IgD-negative memory B cell (primary cell): ENCODE results near the gene NUDC. TPM values are rescaled to one million over a fixed set of nuclear protein-coding genes. Genes with fewer than 3 reads are reported as not detected.
A peak's percentile ranks its signal among the peaks of the same experiment; 100 is the strongest.

Source experiments
- H3K27ac Mint-ChIP-seq, 3 donors: one replicate each; pipeline ENCODE4 v1.8.0; 2020 to 2022; ENCODE audit warnings: mild to moderate bottlenecking in 3 of 3, mixed read lengths in 3 of 3, moderate library complexity in 1 of 3
- H3K27me3 Mint-ChIP-seq: one replicate; pipeline ENCODE4 v1.8.0; 2021; ENCODE audit warnings: mixed read lengths
- H3K36me3 Mint-ChIP-seq: one replicate; pipeline ENCODE4 v1.8.0; 2020; ENCODE audit warnings: mild to moderate bottlenecking, mixed read lengths
- H3K4me1 Mint-ChIP-seq, 3 donors: one replicate each; pipeline ENCODE4 v1.8.0; 2020 to 2022; ENCODE audit warnings: mixed read lengths in 3 of 3, mild to moderate bottlenecking in 1 of 3
- H3K4me3 Mint-ChIP-seq, 4 donors: one replicate each; pipeline ENCODE4 v1.8.0; 2020 to 2022; ENCODE audit warnings: mild to moderate bottlenecking in 4 of 4, mixed read lengths in 4 of 4, moderate library complexity in 3 of 4
- H3K9me3 Mint-ChIP-seq, 3 donors: one replicate each; pipeline ENCODE4 v1.8.0; 2020 to 2021; ENCODE audit warnings: mixed read lengths in 3 of 3, mild to moderate bottlenecking in 1 of 3
- polyA plus RNA-seq: library from polyadenylated mRNA; unstranded; fragments of 300-500 nt; fragmentation: Illumina TruSeq; gene quantifications from one replicate; pipeline ENCODE4 v1.2.3, GENCODE V29; 2021

Gene NUDC
- polyA plus RNA-seq, 1 donor from 2014 or later = 121 TPM

DNA sequence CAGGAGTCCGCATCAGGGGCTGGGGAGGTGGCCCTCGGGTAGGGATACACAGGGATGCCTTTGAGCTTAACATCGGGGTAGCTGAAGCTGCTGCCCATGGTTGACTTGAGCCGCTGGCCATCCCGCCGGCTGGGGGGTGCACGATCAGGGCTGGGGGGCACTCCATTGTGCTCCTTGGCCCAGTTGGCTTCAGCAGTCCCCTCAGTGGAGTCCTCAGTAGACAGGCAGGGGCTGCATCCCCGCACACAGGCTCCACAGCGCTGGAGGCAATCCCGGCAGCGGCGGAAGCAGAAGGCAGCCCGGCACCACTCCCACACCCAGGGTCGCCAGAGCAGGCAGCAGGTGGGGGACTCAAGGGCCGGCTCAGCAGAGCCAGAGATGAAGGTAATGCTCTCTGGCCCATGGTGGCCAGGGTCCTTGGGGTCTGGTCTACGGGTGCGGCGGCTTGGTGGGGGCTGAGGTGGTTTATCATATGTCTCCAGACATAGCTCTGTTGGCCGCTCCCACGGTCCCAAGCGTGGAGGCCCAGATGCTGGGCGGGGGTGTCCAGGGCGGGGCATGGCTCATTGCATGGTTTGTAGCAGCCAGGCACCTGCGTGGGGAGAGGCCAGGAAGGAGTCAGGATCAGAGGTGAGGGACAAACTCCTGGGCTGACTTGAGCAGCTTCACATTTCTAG lies 30.4 kb downstream of the NUDC start:
- peaks cover 0 to 6% (median 2%) of the 10 kb centered on the region in 3 donors for H3K9me3 Mint-ChIP-seq
- no peak overlapping the region for H3K27ac Mint-ChIP-seq

DNA sequence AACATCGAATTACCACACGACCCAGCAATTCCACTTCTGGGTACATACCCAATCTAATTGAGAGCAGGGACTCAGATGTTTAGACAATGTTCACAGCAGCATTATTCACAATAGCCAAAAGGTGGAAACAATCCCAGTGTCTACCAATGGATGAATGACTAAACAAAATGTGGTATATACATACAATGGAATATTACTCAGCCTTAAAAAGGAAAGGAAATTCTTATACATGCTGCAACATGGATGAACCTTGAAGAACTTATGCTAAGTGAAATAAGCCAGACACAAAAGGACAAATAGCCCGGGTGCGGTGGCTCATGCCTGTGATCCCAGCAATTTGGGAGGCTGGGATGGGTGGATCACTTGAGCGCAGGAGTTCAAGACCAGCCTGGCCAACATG lies 31.8 kb downstream of the NUDC start:
- Mint-ChIP-seq H3K27me3 (no peaks in the 10 kb centered on the region), H3K4me3 (no peak overlapping the region), H3K9me3 (peaks cover 0 to 6% (median 2%) of the 10 kb centered on the region in 3 donors), H3K4me1 (peaks cover 0 to 2% (median 0%) of the 10 kb centered on the region in 3 donors), H3K36me3 (peaks cover 8% of the 10 kb centered on the region), H3K27ac (no peak overlapping the region)

More for the DNA sequence above, 30.4 kb downstream of the NUDC start:
- Mint-ChIP-seq H3K4me3 (no peak overlapping the region), H3K4me1 (peaks cover 0 to 2% (median 0%) of the 10 kb centered on the region in 3 donors), H3K36me3 (peaks cover 8% of the 10 kb centered on the region), H3K27me3 (no peaks in the 10 kb centered on the region)

DNA sequence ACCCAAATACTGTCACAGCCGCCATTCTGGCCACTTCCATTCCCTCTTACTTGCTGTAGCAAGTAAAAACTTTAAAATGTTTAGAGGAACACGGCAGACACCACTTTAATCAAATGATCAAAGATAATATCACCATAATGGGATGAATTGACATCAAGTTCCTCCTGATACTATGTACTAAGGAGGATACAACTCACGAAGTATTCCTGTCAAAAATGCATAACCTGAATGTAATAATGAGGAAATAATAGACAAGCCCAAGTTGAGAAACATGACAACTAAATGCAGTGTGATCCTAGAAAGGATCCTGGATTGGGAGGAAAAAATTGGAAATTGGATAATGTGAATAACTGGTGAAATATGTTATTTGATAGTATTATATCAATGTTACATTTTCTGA lies 34.8 kb downstream of the NUDC start:
- no peak overlapping the region for H3K27ac Mint-ChIP-seq
- peaks cover 2 to 15% (median 4%) of the 10 kb centered on the region in 3 donors for H3K4me1 Mint-ChIP-seq
- peaks cover 0 to 6% (median 2%) of the 10 kb centered on the region in 3 donors for H3K9me3 Mint-ChIP-seq
- peaks cover 5% of the 10 kb centered on the region for H3K27me3 Mint-ChIP-seq
- H3K4me3 Mint-ChIP-seq = no peak overlapping the region
- peaks cover 8% of the 10 kb centered on the region for H3K36me3 Mint-ChIP-seq

DNA sequence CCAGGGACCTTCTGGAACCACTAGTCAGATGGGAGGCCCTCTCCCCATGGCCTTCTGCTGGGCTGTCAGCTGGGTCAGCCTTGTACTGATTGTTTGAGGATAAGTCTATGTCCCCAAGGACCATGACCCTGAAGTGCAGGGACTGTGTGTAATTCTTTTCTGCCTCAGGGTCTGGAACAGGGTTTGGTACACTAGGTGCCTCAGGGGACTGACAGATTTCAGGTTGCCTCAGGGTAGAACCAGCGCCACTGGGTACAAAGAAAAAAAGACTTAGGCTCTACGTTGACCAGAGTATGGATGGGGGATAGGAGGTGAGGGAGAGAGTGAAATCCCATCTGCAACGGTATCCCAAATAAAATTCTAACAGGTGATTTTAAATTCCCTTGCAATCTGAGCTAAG lies 35.8 kb downstream of the NUDC start:
- Mint-ChIP-seq H3K36me3 (peaks cover 8% of the 10 kb centered on the region), H3K9me3 (peaks cover 0 to 6% (median 2%) of the 10 kb centered on the region in 3 donors), H3K27me3 (peaks cover 6% of the 10 kb centered on the region), H3K4me3 (peak overlapping the region in 1 of 4 donors; percentile 60), H3K4me1 (peaks cover 2 to 15% (median 4%) of the 10 kb centered on the region in 3 donors), H3K27ac (no peak overlapping the region)

- H3K9me3 Mint-ChIP-seq = peaks cover 0 to 6% (median 2%) of the 10 kb centered on the region in 3 donors
- peaks cover 2 to 15% (median 4%) of the 10 kb centered on the region in 3 donors for H3K4me1 Mint-ChIP-seq
- peaks cover 4% of the 10 kb centered on the region for H3K36me3 Mint-ChIP-seq
- H3K4me3 Mint-ChIP-seq = peak overlapping the region; percentile 28 to 85 (median 66)
- no peak overlapping the region for H3K27ac Mint-ChIP-seq
- peaks cover 10% of the 10 kb centered on the region for H3K27me3 Mint-ChIP-seq
These were observed 37.7 kb downstream of the NUDC start for GRCh38 chr1:26959270-26959669.

GRCh38 chr1:26959722-26960624 lies 38.4 kb downstream of the NUDC start, which contains the start of gene KDF1:
TSS of gene KDF1 (minus strand) at chr1:26960468. CDS start at chr1:26952380, 8,088 bp downstream.
- H3K27me3 Mint-ChIP-seq = peaks cover 11% of the 10 kb centered on the region
- H3K9me3 Mint-ChIP-seq = peaks cover 0 to 6% (median 2%) of the 10 kb centered on the region in 3 donors
- peak within 1 kb of the TSS; percentile 78 to 94 (median 90) for H3K4me3 Mint-ChIP-seq
- H3K4me1 Mint-ChIP-seq = peaks cover 2 to 15% (median 4%) of the 10 kb centered on the region in 3 donors
- peak within 1 kb of the TSS; percentile 21 to 91 (median 76) for H3K27ac Mint-ChIP-seq
- H3K36me3 Mint-ChIP-seq = peaks cover 7% of the 10 kb centered on the region

GRCh38 chr1:26960625-26960966 lies 39.1 kb downstream of the NUDC start:
- Mint-ChIP-seq H3K27me3 (peaks cover 12% of the 10 kb centered on the region), H3K27ac (peak overlapping the region; percentile 21 to 91 (median 76)), H3K9me3 (peaks cover 0 to 6% (median 2%) of the 10 kb centered on the region in 3 donors)

DNA sequence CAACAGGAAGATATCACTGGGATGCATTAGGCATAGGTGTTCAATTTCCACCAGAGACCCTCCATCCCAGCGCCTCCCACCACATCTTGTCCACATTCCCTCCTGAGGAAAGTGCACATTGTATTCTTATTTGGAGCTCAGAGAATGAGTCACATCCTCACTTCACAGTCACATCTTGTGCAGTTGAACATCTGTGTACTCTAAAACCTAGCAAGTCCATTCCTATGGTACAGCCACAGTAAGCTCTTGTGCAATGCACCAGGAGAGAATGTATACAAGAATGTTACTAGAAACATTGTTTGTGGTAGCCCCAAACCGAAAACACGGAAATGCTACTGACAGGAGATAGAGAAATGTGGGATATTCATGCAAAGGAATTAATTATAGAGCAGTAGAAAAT lies 40.3 kb downstream of the NUDC start:
- Mint-ChIP-seq H3K36me3 (peaks cover 3% of the 10 kb centered on the region), H3K27me3 (peaks cover 13% of the 10 kb centered on the region), H3K4me1 (peaks cover 2 to 15% (median 4%) of the 10 kb centered on the region in 3 donors), H3K9me3 (no peaks in the 10 kb centered on the region), H3K27ac (peak overlapping the region in 1 of 3 donors; percentile 21), H3K4me3 (peak overlapping the region in 1 of 4 donors; percentile 94)

More at GRCh38 chr1:26960625-26960966, 39.1 kb downstream of the NUDC start:
- Mint-ChIP-seq H3K4me1 (peaks cover 2 to 15% (median 4%) of the 10 kb centered on the region in 3 donors), H3K4me3 (peak overlapping the region; percentile 78 to 94 (median 90)), H3K36me3 (peaks cover 8% of the 10 kb centered on the region)

- H3K4me3 Mint-ChIP-seq = no peak overlapping the region
- peaks cover 0 to 2% (median 0%) of the 10 kb centered on the region in 3 donors for H3K9me3 Mint-ChIP-seq
- peaks cover 16% of the 10 kb centered on the region for H3K27me3 Mint-ChIP-seq
- H3K36me3 Mint-ChIP-seq = peaks cover 3% of the 10 kb centered on the region
- peaks cover 2 to 7% (median 4%) of the 10 kb centered on the region in 3 donors for H3K4me1 Mint-ChIP-seq
- H3K27ac Mint-ChIP-seq = no peak overlapping the region
These were observed 43.7 kb downstream of the NUDC start for GRCh38 chr1:26965213-26965612.

DNA sequence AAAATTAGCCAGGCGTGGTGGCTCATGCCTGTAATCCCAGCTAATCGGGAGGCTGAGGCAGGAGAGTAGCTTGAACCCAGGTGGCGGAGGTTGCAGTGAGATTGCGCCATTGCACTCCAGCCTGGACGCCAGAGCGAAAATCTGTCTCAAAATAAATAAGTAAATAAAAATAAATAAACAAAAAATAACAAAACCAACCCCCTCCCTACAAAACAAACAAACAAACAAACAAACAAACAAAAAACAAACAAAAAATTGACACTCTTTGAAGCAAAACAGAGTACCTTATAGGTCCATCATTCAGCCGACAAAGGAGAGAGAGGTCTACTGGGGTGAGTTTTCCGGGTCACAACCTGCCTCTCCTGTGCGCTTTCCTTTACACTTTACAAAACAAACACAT lies 44.1 kb downstream of the NUDC start:
- Mint-ChIP-seq H3K27ac (no peak overlapping the region), H3K4me3 (peak overlapping the region in 1 of 4 donors; percentile 66), H3K9me3 (peaks cover 0 to 2% (median 0%) of the 10 kb centered on the region in 3 donors), H3K36me3 (peaks cover 3% of the 10 kb centered on the region), H3K27me3 (peaks cover 17% of the 10 kb centered on the region), H3K4me1 (peaks cover under 1 to 4% (median under 1%) of the 10 kb centered on the region in 3 donors)

GRCh38 chr1:26970810-26971209 lies 49.3 kb downstream of the NUDC start:
- Mint-ChIP-seq H3K36me3 (no peaks in the 10 kb centered on the region), H3K4me1 (no peaks in the 10 kb centered on the region), H3K4me3 (no peak overlapping the region), H3K27me3 (peaks cover 15% of the 10 kb centered on the region), H3K27ac (no peak overlapping the region), H3K9me3 (peaks cover 0 to 2% (median 0%) of the 10 kb centered on the region in 3 donors)

DNA sequence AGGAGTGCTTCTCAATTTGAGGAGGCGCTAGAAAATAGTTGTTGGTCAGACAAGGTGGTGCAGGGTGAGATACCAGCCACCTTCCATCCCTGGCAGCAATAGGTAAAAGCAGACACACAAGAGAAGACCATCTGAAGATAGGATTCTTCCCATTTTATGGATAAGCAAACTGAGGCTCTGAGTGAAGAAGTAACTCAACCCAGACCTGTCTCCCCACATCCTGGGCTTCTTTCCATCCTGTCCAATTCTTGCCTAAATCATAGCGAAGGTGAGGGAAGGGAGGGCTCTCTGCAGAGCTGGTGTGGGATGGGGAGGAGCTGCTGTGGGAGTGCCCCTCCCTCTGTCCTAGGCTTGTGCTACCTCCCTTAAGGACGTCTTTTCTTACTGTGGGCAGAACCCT lies 50.0 kb downstream of the NUDC start:
- Mint-ChIP-seq H3K4me3 (no peak overlapping the region), H3K27ac (no peak overlapping the region), H3K9me3 (peaks cover 0 to 2% (median 0%) of the 10 kb centered on the region in 3 donors), H3K27me3 (peaks cover 13% of the 10 kb centered on the region), H3K36me3 (no peaks in the 10 kb centered on the region), H3K4me1 (no peaks in the 10 kb centered on the region)

GRCh38 chr1:26972390-26972789 lies 50.8 kb downstream of the NUDC start:
- H3K27ac Mint-ChIP-seq = no peak overlapping the region
- no peak overlapping the region for H3K4me3 Mint-ChIP-seq
- H3K36me3 Mint-ChIP-seq = no peaks in the 10 kb centered on the region
- peaks cover 13% of the 10 kb centered on the region for H3K27me3 Mint-ChIP-seq
- H3K9me3 Mint-ChIP-seq = peaks cover 0 to 2% (median 0%) of the 10 kb centered on the region in 3 donors
- no peaks in the 10 kb centered on the region for H3K4me1 Mint-ChIP-seq

GRCh38 chr1:26972821-26973220 lies 51.3 kb downstream of the NUDC start:
- Mint-ChIP-seq H3K27me3 (peaks cover 13% of the 10 kb centered on the region), H3K4me1 (no peaks in the 10 kb centered on the region), H3K36me3 (no peaks in the 10 kb centered on the region), H3K27ac (no peak overlapping the region), H3K9me3 (peaks cover 0 to 2% (median 0%) of the 10 kb centered on the region in 3 donors), H3K4me3 (no peak overlapping the region)
